Activated T-helper 17 cell treated with anti-CD3 and anti-CD28 coated beads, Interleukin-2, amount 50 U/mL, for 72 hours (primary cell): ENCODE results near the gene FAM170B. TPM values are rescaled to one million over a fixed set of nuclear protein-coding genes. Genes with fewer than 3 reads are reported as not detected.
A peak's percentile ranks its signal among the peaks of the same experiment; 100 is the strongest.

Experiments used
- ATAC-seq: fragments of 150-1000 bp; cut with Tn5 transposase; replicated peaks from 2 replicates; pipeline ENCODE4 v1.10.0; 2021; ENCODE audit warnings: mild to moderate bottlenecking, moderate library complexity
- H3K27ac Mint-ChIP-seq: one replicate; pipeline ENCODE4 v1.8.0; 2022; ENCODE audit warnings: mixed read lengths
- H3K27me3 Mint-ChIP-seq: one replicate; pipeline ENCODE4 v1.8.0; 2022; ENCODE audit warnings: mixed read lengths
- H3K36me3 Mint-ChIP-seq: one replicate; pipeline ENCODE4 v1.8.0; 2022; ENCODE audit warnings: low read depth, mild to moderate bottlenecking, mixed read lengths
- H3K4me1 Mint-ChIP-seq: one replicate; pipeline ENCODE4 v1.8.0; 2022; ENCODE audit warnings: mixed read lengths
- H3K4me3 Mint-ChIP-seq: one replicate; pipeline ENCODE4 v1.8.0; 2022; ENCODE audit warnings: mild to moderate bottlenecking, mixed read lengths
- H3K9me3 Mint-ChIP-seq: one replicate; pipeline ENCODE4 v1.8.0; 2022; ENCODE audit warnings: mixed read lengths
- total RNA-seq, 2 donors: library from RNA; stranded (reverse); gene quantifications; one replicate each; pipeline ENCODE4 v1.2.3, GENCODE V29; 2022

Gene FAM170B
- total RNA-seq, result not detected

- no peak within 1 kb of the TSS for H3K4me3 Mint-ChIP-seq
- H3K27me3 Mint-ChIP-seq, result peaks cover 14% of the 10 kb centered on the region
- H3K36me3 Mint-ChIP-seq, result no peaks in the 10 kb centered on the region
- no peaks in the 10 kb centered on the region for H3K4me1 Mint-ChIP-seq
- no peak for ATAC-seq
- H3K27ac Mint-ChIP-seq, result no peak within 1 kb of the TSS
- H3K9me3 Mint-ChIP-seq, result peaks cover 6% of the 10 kb centered on the region
These were observed at the start of gene FAM170B for GRCh38 chr10:49133706-49134248. Gene FAM170B, minus strand, starts transcription at chr10:49134021. Its CDS starts 103 bp downstream, at chr10:49133918.

GRCh38 chr10:49182776-49183175, 49.0 kb upstream of the FAM170B start:
- Mint-ChIP-seq H3K4me1 (peaks cover 38% of the 10 kb centered on the region), H3K9me3 (no peaks in the 10 kb centered on the region), H3K27me3 (no peaks in the 10 kb centered on the region), H3K27ac (peak overlapping the region; percentile 99), H3K36me3 (peaks cover 100% of the 10 kb centered on the region), H3K4me3 (peak overlapping the region; percentile 82)
- no peak for ATAC-seq

GRCh38 chr10:49180444-49180860, 46.6 kb upstream of the FAM170B start:
- Mint-ChIP-seq H3K4me1 (peaks cover 52% of the 10 kb centered on the region), H3K27me3 (no peaks in the 10 kb centered on the region), H3K4me3 (peak overlapping the region; percentile 82), H3K27ac (peak overlapping the region; percentile 99), H3K36me3 (peaks cover 99% of the 10 kb centered on the region), H3K9me3 (no peaks in the 10 kb centered on the region)
- peak; percentile 33 for ATAC-seq

GRCh38 chr10:49179699-49180443, 46.0 kb upstream of the FAM170B start:
- Mint-ChIP-seq H3K27me3 (no peaks in the 10 kb centered on the region), H3K36me3 (peaks cover 99% of the 10 kb centered on the region), H3K27ac (peak overlapping the region; percentile 99), H3K4me1 (peaks cover 58% of the 10 kb centered on the region), H3K4me3 (peak overlapping the region; percentile 82), H3K9me3 (no peaks in the 10 kb centered on the region)
- no peak for ATAC-seq

GRCh38 chr10:49178489-49179471, 45.0 kb upstream of the FAM170B start:
- peak overlapping the region; percentile 82 for H3K4me3 Mint-ChIP-seq
- H3K36me3 Mint-ChIP-seq, result peaks cover 99% of the 10 kb centered on the region
- no peak for ATAC-seq
- peaks cover 59% of the 10 kb centered on the region for H3K4me1 Mint-ChIP-seq
- H3K27me3 Mint-ChIP-seq, result no peaks in the 10 kb centered on the region
- H3K27ac Mint-ChIP-seq, result peak overlapping the region; percentile 99
- no peaks in the 10 kb centered on the region for H3K9me3 Mint-ChIP-seq

GRCh38 chr10:49177391-49178355, 43.9 kb upstream of the FAM170B start:
- Mint-ChIP-seq H3K9me3 (no peaks in the 10 kb centered on the region), H3K27ac (peak overlapping the region; percentile 99), H3K4me1 (peaks cover 61% of the 10 kb centered on the region), H3K27me3 (no peaks in the 10 kb centered on the region), H3K4me3 (peak overlapping the region; percentile 82), H3K36me3 (peaks cover 99% of the 10 kb centered on the region)
- peak; percentile 88 for ATAC-seq

GRCh38 chr10:49176310-49177268, 42.8 kb upstream of the FAM170B start:
- no peaks in the 10 kb centered on the region for H3K9me3 Mint-ChIP-seq
- H3K27ac Mint-ChIP-seq, result peak overlapping the region; percentile 99
- H3K4me1 Mint-ChIP-seq, result peaks cover 56% of the 10 kb centered on the region
- peak; percentile 1 for ATAC-seq
- H3K4me3 Mint-ChIP-seq, result peak overlapping the region; percentile 82
- no peaks in the 10 kb centered on the region for H3K27me3 Mint-ChIP-seq
- peaks cover 99% of the 10 kb centered on the region for H3K36me3 Mint-ChIP-seq

- peak overlapping the region; percentile 82 for H3K4me3 Mint-ChIP-seq
- peak overlapping the region; percentile 99 for H3K27ac Mint-ChIP-seq
- H3K27me3 Mint-ChIP-seq, result no peaks in the 10 kb centered on the region
- H3K9me3 Mint-ChIP-seq, result no peaks in the 10 kb centered on the region
- peaks cover 96% of the 10 kb centered on the region for H3K36me3 Mint-ChIP-seq
- peaks cover 52% of the 10 kb centered on the region for H3K4me1 Mint-ChIP-seq
- no peak for ATAC-seq
These were observed 41.9 kb upstream of the FAM170B start for GRCh38 chr10:49175587-49176309.

- H3K4me3 Mint-ChIP-seq, result peak overlapping the region; percentile 82
- H3K4me1 Mint-ChIP-seq, result peaks cover 44% of the 10 kb centered on the region
- no peak for ATAC-seq
These were observed 41.2 kb upstream of the FAM170B start for GRCh38 chr10:49174926-49175500.

GRCh38 chr10:49174261-49174925, 40.6 kb upstream of the FAM170B start:
- H3K27ac Mint-ChIP-seq, result peak overlapping the region; percentile 99
- H3K4me3 Mint-ChIP-seq, result peak overlapping the region; percentile 82
- H3K36me3 Mint-ChIP-seq, result peaks cover 96% of the 10 kb centered on the region
- no peaks in the 10 kb centered on the region for H3K27me3 Mint-ChIP-seq
- ATAC-seq, result no peak
- peaks cover 43% of the 10 kb centered on the region for H3K4me1 Mint-ChIP-seq
- no peaks in the 10 kb centered on the region for H3K9me3 Mint-ChIP-seq

More at GRCh38 chr10:49174926-49175500, 41.2 kb upstream of the FAM170B start:
- Mint-ChIP-seq H3K27me3 (no peaks in the 10 kb centered on the region), H3K36me3 (peaks cover 96% of the 10 kb centered on the region), H3K9me3 (no peaks in the 10 kb centered on the region), H3K27ac (peak overlapping the region; percentile 99)

- Mint-ChIP-seq H3K27me3 (no peaks in the 10 kb centered on the region), H3K9me3 (no peaks in the 10 kb centered on the region), H3K4me3 (peak overlapping the region; percentile 82), H3K27ac (peak overlapping the region; percentile 99), H3K36me3 (peaks cover 96% of the 10 kb centered on the region), H3K4me1 (peaks cover 42% of the 10 kb centered on the region)
- no peak for ATAC-seq
These were observed 40.0 kb upstream of the FAM170B start for GRCh38 chr10:49173853-49174252.
